ENCODE data around the gene ARVCF.
A peak's percentile ranks its signal among the peaks of the same experiment; 100 is the strongest.

Gene ARVCF

DNA sequence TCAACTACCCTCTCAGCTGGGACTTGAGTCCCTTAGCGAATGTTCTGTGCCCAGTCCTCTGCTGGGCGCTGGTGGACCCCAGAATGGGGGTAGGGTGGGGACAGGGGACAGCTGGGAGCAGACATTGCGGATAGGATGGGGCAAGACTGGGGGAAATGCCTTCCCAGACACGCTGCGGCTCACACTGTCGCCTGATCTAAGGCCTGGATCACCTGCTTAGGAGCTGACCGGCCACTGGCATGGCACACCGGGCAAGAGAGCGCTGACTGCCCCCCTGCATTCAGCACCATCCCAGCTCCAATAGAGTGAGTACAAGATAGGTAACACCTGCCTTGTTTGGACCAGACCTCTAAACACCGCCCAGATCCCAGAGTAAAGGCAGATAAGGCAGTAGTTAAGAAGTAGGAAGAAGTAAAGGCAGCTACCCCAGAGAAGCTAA is 1.4 kb downstream of the ARVCF start:
- Histone ChIP-seq H3K27ac (ENCODE audit: low read depth, low read length) (no peak overlapping the region), H3K4me3 (ENCODE audit: low read length) (no peak overlapping the region), H3K4me1 (ENCODE audit: control insufficient read depth, insufficient read depth, low read length) (peaks cover 9% of the 10 kb centered on the region), H3K9ac (ENCODE audit: low read length) (no peak overlapping the region), H3K36me3 (ENCODE audit: control insufficient read depth, insufficient read depth, low read length) (no peaks in the 10 kb centered on the region), H3K27me3 (ENCODE audit: control insufficient read depth, insufficient read depth, low read length) (no peaks in the 10 kb centered on the region)

DNA sequence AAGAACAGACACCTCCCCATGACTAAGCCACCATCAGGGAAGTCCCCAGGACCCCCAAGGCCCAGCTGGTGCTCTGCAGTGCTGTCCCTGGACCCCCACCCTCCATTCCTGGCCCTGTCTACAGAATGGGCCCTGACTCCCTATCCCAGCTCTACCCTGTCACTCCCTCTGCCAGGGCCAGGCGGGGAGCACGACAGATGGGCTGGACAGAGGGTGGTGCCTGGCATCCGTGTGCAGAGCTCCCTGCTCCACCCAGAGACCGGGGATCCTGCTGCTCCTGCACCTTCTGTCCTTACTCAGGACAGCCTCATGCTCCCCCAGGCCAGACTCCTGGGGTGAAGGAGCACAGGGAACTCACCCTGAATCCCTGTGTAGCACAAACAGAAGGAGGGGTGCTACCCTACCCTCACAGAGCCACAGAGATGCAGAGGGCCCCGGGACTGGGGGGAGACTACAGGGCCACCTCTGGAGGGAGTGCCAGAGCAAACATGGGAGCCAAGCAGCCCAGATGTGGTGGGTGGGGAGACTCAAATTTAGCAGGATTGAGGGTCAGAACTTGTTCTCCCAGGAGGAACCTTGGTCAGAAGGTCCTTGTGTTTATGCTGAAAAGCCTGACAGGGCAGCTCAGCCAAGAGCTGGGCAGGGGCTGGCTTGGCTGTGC is 2.0 kb downstream of the ARVCF start:
- no peak overlapping the region for H3K9ac ChIP-seq (ENCODE audit: low read length)
- no peaks in the 10 kb centered on the region for H3K36me3 ChIP-seq (ENCODE audit: control insufficient read depth, insufficient read depth, low read length)
- no peaks in the 10 kb centered on the region for H3K27me3 ChIP-seq (ENCODE audit: control insufficient read depth, insufficient read depth, low read length)
- no peak overlapping the region for H3K4me3 ChIP-seq (ENCODE audit: low read length)
- no peak overlapping the region for H3K27ac ChIP-seq (ENCODE audit: low read depth, low read length)
- H3K4me1 ChIP-seq (ENCODE audit: control insufficient read depth, insufficient read depth, low read length): peaks cover 9% of the 10 kb centered on the region

DNA sequence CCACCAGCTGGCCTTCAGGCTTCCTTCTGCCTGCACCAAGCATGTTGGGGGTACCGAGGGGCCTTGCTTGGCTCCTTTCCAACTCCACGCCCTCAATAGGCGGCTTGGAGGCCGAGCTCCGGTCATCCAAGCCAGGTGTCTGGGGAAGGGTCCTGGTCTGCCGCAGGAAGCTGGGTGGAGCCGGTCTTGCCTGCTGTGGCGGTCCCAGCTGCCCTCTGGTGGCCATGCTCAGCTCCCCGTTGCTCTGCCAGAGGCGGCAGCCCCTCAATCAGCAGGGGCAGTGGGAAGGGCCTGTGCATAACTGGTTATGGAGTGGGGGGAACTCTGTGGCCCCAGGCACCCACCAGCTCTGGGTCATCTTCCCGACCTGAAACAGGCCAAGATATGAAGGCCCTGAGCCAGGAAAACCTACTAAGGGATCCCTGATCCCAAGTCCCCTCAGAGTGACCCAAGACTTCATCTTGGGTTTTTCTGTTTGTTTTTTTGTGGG is 3.2 kb downstream of the ARVCF start:
- H3K27me3 ChIP-seq (ENCODE audit: control insufficient read depth, insufficient read depth, low read length): no peaks in the 10 kb centered on the region
- no peaks in the 10 kb centered on the region for H3K36me3 ChIP-seq (ENCODE audit: control insufficient read depth, insufficient read depth, low read length)
- H3K4me3 ChIP-seq (ENCODE audit: low read length): peak overlapping the region; percentile 10
- H3K27ac ChIP-seq (ENCODE audit: low read depth, low read length): no peak overlapping the region
- no peak overlapping the region for H3K9ac ChIP-seq (ENCODE audit: low read length)
- peaks cover 9% of the 10 kb centered on the region for H3K4me1 ChIP-seq (ENCODE audit: control insufficient read depth, insufficient read depth, low read length)

DNA sequence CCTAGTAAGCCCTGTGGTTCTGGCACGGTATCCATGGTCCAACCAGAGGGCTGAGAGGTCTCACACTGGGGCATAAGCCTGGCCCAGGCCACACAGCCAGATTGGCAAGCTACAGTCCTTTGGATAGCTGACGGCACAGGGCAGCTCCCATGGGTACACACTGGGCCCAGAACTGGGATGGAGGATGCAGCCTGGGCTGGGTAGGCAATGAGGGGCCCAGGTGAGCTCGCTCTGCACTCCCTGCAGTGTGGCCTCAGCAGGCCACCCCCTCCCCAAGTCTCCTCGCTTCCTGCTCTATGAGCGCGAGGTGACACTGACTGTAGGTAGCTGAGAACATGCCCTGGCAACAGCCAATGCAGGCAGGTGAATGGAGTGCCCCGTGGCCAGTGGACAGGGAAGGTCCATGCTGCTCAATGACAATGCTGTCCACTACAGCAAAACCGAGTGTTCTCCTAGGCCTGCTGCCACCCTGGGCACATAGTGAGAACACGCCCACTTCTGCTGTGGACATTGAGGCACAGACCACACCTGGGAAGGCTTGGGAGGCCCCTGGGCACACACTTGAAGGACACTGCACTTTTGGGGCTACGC is 3.8 kb downstream of the ARVCF start:
- H3K27me3 ChIP-seq (ENCODE audit: control insufficient read depth, insufficient read depth, low read length): no peaks in the 10 kb centered on the region
- H3K4me1 ChIP-seq (ENCODE audit: control insufficient read depth, insufficient read depth, low read length): peaks cover 9% of the 10 kb centered on the region
- H3K27ac ChIP-seq (ENCODE audit: low read depth, low read length): no peak overlapping the region
- no peaks in the 10 kb centered on the region for H3K36me3 ChIP-seq (ENCODE audit: control insufficient read depth, insufficient read depth, low read length)
- no peak overlapping the region for H3K9ac ChIP-seq (ENCODE audit: low read length)
- peak overlapping the region; percentile 10 for H3K4me3 ChIP-seq (ENCODE audit: low read length)

DNA sequence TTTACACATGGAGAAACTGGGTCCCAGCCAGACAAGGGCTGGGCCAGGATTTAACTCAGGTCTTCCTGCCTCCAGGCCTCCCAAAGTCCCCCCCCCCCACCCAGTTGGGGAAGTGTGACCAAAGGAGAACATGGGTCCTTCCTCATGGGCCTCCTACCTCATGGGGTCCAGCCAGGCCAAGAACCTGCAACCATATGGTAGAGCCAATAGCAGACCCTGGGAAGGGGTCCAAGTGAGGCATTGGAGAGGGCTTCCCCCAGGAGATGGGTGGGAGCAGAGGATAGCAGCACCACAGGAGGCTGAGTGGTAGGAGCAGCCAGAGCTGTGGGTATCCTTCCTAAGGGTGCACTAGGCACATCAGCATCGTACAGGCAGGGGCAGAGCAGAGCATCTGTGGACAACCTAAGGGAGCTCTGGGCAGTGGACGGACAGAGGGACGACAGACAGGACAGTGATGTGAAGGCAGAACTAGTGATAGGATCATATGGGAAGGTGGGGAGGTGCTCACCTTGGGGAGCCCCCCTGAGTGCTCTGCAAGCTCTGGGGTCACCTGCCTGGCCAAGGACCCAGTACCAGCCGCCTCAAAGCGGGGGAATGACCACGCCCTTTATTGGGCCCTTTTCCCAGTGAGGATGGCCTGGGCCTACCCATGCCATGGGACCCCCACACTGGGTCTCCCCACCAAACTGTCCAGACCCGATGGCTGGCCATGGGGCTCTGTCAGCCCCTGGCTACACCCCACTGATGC is 4.5 kb downstream of the ARVCF start:
- H3K4me3 ChIP-seq (ENCODE audit: low read length): no peak overlapping the region
- H3K36me3 ChIP-seq (ENCODE audit: control insufficient read depth, insufficient read depth, low read length): no peaks in the 10 kb centered on the region
- H3K27me3 ChIP-seq (ENCODE audit: control insufficient read depth, insufficient read depth, low read length): no peaks in the 10 kb centered on the region
- no peak overlapping the region for H3K9ac ChIP-seq (ENCODE audit: low read length)
- H3K27ac ChIP-seq (ENCODE audit: low read depth, low read length): no peak overlapping the region
- H3K4me1 ChIP-seq (ENCODE audit: control insufficient read depth, insufficient read depth, low read length): peaks cover 5% of the 10 kb centered on the region

DNA sequence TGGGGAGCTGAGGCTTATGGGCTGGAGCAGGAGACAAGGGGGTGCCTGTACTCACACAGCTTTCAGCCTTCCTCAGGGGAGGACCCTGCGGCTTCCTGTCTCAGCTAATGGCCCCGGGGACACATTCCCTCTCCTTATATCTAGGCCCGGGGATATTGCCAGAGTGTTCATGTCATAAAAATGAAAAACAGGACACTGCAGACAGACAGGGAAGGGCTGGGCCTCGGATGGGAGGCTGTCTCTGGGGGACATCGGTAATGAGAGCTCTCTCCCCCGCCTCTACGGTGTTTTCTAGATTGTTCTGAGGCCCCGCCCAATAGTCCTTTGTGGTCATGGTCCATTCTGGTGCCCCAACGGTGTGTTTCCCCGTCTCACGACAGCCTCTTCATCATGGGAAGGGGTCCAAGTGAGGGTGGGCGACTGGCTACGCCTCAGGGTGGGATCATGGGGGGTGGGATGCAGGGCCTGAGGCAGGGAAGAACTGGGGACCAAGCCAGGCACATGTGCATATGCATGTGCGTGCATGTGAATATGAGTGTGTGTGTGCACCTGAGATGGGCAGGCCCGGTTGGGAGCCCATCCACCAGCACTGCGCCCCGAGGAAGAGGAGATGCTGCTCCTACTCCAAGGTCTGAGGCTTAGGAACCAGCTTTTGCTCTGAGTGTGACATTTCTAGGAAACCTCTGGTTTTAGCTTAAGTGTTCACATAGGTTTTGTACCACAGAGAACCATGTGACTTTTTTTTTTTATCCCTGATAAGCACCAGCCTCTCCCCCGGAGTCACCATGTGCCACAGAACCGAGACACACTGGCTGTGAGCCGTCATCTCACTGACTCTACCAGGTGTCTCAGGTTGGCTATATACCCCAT is 5.3 kb downstream of the ARVCF start:
- Histone ChIP-seq H3K4me1 (ENCODE audit: control insufficient read depth, insufficient read depth, low read length) (peaks cover 2% of the 10 kb centered on the region), H3K27ac (ENCODE audit: low read depth, low read length) (no peak overlapping the region), H3K27me3 (ENCODE audit: control insufficient read depth, insufficient read depth, low read length) (no peaks in the 10 kb centered on the region), H3K4me3 (ENCODE audit: low read length) (no peak overlapping the region), H3K9ac (ENCODE audit: low read length) (no peak overlapping the region), H3K36me3 (ENCODE audit: control insufficient read depth, insufficient read depth, low read length) (no peaks in the 10 kb centered on the region)

DNA sequence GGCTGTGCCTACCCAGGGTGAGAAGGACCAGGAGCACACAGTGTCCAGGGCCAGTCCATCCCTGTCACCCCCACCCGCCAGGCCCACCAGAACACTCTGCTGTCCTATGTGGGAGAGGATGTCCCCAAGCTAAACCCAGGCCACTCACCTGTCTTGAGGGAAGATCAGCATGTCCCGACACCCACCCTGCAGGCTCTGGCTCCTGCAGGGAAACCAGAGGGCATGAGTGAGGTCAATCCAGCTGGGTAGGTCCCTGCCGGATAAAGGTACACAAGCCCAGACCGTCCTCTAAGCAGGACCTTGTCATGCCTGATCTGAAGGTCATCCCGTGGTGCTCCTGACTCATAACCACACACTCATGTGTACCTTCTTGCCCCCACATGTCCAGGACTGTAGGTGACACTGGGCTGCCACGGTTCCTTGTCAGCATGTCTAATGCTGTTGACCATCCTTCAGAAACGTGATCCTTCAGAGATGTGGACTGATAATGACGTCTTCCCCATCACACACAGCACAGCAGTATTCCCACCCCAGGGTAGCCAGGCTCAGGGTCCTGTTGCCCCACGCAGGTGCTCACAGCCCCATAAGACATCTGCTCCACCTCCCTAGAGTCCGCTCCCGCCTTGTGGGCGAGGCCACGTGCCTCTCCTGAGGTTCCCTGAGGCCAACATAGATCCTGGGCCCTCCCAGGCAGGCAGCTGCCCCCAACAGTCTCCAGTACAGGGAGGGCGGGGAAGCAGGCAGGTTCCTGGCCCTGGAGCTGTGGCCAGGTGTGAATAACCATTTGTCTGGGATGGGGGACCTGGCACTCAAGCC is 6.1 kb downstream of the ARVCF start:
- Histone ChIP-seq H3K9ac (ENCODE audit: low read length) (no peak overlapping the region), H3K4me1 (ENCODE audit: control insufficient read depth, insufficient read depth, low read length) (peaks cover 2% of the 10 kb centered on the region), H3K27ac (ENCODE audit: low read depth, low read length) (no peak overlapping the region), H3K36me3 (ENCODE audit: control insufficient read depth, insufficient read depth, low read length) (no peaks in the 10 kb centered on the region), H3K4me3 (ENCODE audit: low read length) (no peak overlapping the region), H3K27me3 (ENCODE audit: control insufficient read depth, insufficient read depth, low read length) (no peaks in the 10 kb centered on the region)

DNA sequence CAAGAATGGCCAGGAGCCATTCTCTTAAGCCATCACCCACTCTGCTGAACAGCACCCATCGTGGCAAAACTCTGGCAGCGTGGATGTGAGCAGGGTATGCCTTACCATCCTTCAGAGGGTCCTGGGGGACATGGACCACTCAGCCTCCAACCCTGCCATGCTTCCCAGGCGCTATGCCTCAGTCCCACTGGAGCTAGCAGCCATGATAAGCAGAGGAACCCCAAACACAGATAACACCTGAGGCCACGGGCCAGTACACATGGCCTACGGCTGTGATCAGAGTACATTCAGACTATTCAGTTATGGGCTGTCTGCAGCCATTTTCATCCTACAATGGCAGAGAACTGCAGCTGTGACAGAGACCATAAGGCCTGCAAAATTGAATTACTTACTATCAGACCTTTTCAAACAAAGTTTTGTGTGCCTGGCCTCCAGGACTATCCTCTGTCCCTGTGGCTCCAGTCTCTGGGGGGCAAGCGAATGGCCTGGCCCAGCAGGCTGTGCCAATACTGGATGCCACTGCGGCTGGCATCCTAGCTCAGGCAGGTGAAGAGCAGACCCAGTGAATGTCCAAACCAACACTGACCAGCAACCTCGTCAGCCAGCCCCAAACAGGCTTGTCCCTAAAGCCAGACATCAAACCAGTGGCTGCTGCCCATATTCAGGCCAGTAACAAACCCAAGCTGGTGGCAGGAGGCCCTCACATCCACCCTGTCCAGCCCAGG is 6.9 kb downstream of the ARVCF start:
- H3K9ac ChIP-seq (ENCODE audit: low read length): no peak overlapping the region
- H3K4me3 ChIP-seq (ENCODE audit: low read length): no peak overlapping the region
- no peaks in the 10 kb centered on the region for H3K27me3 ChIP-seq (ENCODE audit: control insufficient read depth, insufficient read depth, low read length)
- H3K4me1 ChIP-seq (ENCODE audit: control insufficient read depth, insufficient read depth, low read length): peaks cover 2% of the 10 kb centered on the region
- H3K27ac ChIP-seq (ENCODE audit: low read depth, low read length): no peak overlapping the region
- no peaks in the 10 kb centered on the region for H3K36me3 ChIP-seq (ENCODE audit: control insufficient read depth, insufficient read depth, low read length)

DNA sequence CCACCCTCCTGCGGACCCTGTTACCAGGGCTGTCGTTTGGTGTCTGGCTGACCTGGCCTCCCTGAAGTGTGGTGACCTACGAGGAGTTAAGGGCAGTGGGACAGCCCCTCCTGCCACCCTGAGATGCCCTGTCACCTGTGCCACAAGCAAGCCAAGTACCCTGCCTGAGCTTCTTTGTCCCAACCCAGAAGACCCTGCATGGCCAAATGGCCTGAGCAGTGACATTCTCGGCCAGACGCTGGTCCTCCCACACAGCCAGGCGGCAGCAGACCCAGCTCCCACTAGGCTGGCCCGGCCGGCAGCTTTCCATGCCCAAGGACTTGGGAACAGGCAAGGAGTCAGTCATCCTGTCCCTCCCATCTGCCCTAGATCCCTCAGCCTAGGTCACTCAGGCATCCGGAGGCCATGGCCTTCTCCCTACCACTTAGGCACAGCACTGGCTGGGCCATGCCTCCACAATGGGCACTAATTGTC is 7.6 kb downstream of the ARVCF start:
- Histone ChIP-seq H3K4me1 (ENCODE audit: control insufficient read depth, insufficient read depth, low read length) (peaks cover 2% of the 10 kb centered on the region), H3K27ac (ENCODE audit: low read depth, low read length) (no peak overlapping the region), H3K9ac (ENCODE audit: low read length) (no peak overlapping the region), H3K4me3 (ENCODE audit: low read length) (no peak overlapping the region), H3K36me3 (ENCODE audit: control insufficient read depth, insufficient read depth, low read length) (no peaks in the 10 kb centered on the region), H3K27me3 (ENCODE audit: control insufficient read depth, insufficient read depth, low read length) (no peaks in the 10 kb centered on the region)

DNA sequence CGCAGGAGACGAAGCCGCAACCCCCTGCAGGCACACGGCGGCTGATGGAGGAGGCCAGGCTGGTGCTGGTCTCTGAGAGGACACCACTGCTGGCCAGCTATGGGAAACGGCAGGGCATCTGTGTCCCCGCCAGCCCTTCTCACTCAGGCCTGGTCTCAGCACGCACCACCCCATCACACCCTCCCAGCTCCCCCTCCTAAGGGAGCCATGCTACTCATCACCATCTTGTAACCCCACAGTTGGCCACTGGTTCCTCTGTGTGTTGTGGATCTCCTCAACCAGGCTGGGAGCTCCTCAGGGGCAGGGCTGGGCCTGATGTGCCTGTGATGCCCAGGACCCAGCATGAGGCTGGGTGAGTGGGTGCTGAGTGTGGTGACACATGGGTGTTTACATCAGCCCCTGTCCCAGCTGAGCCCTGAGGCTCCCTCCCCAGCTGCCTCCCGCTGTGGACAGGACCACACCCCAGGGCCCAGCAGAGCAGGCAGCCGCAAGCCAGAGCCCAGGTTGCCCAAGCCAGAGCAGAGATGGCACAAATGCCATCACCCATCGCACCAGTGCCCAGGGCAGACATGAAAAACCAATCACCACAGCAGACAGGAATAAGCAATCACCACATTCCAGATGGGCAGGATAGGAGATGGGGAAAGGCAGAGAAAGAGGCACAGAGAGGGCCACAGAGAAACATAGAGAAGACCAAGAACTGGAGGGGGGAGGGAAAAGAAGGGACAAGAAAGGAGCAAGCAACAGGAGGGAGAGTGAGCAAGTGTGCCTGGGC is 8.2 kb downstream of the ARVCF start:
- Histone ChIP-seq H3K4me3 (ENCODE audit: low read length) (no peak overlapping the region), H3K27ac (ENCODE audit: low read depth, low read length) (no peak overlapping the region), H3K36me3 (ENCODE audit: control insufficient read depth, insufficient read depth, low read length) (no peaks in the 10 kb centered on the region), H3K9ac (ENCODE audit: low read length) (no peak overlapping the region), H3K27me3 (ENCODE audit: control insufficient read depth, insufficient read depth, low read length) (no peaks in the 10 kb centered on the region), H3K4me1 (ENCODE audit: control insufficient read depth, insufficient read depth, low read length) (peaks cover 2% of the 10 kb centered on the region)

Measured in rectal smooth muscle tissue (tissue), 1 donor.